ENCODE measurements around the gene ETNK1. TPM values are rescaled to one million over a fixed set of nuclear protein-coding genes. Genes with fewer than 3 reads are reported as not detected.
"Not testable (repeated sequence)": the region's sequence is repeated elsewhere in the genome, so short reads cannot be mapped to it uniquely, and the experiment has no call there.

Gene ETNK1
- polyA plus RNA-seq, 3 donors, result 5.6 to 8.6 (median 6.0) TPM

DNA sequence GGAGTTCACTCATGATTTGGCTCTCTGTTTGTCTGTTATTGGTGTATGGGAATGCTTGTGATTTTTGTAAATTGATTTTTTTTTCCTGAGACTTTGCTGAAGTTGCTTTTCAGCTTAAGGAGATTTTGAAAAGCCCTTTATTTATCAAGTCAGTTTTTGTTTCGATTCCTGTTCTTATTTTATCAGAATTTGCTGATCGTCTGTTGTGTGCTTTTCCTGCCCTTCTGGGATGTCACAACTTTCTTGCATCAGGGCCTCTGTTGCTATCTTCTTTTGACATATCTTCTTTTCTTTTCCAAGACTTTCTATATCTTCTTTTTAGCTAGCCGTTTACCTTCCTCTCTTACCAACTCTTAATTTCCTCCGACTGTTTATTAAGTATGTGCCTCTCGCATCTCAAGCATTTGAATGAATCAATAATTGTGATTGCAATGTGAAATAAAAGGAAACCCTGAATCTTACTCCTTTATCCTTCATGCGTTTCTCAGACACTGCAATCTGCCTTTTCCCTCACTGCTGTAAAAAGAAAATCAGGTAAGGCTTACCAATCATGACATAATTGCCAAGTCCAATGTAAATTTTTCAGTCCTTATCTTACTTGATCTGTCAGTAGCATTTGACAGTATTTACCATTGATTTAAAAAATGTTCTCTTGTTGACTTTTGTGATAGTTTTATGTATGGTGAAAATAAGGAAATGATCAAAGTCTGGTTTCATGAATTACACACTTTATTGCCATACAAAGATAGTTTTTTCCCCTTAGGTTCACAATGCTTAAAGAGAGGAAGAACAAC lies 53.0 kb downstream of the ETNK1 start:
- no peak overlapping the region for H3K27ac ChIP-seq (ENCODE audit: low read depth, low read length)
- WGBS, 3 donors, result 62 to 71% (median 68%) methylated on average over 6 of the region's 6 CpGs

GRCh38 chr12:22682663-22683062 lies 57.7 kb downstream of the ETNK1 start:
- 52 to 88% (median 82%) methylated on average over 2 of the region's 2 CpGs for WGBS, 3 donors
- H3K27ac ChIP-seq (ENCODE audit: low read depth, low read length), result no peak overlapping the region

DNA sequence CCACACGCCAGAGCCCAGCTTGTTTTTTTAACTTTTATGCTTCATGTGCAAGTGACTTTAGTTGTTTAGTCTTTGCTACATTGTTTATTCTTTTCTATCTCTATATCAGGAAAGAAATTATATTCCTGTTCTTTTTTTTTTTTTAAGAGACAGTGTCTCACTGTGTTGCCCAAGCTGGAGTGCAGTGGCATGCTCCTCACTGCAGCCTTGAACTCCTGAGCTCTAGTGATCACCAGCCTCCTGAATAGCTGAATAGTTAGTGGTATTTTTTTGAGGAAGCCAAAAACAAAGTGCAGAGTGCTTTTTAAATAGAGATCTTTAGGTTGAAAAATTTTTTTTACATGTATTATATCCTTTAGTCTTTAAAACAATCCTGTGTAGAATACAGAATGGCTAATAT lies 58.2 kb downstream of the ETNK1 start:
- H3K27ac ChIP-seq (ENCODE audit: low read depth, low read length), result no peak overlapping the region
- 70 to 90% (median 78%) methylated on average over 1 of the region's 1 CpG for WGBS, 3 donors

DNA sequence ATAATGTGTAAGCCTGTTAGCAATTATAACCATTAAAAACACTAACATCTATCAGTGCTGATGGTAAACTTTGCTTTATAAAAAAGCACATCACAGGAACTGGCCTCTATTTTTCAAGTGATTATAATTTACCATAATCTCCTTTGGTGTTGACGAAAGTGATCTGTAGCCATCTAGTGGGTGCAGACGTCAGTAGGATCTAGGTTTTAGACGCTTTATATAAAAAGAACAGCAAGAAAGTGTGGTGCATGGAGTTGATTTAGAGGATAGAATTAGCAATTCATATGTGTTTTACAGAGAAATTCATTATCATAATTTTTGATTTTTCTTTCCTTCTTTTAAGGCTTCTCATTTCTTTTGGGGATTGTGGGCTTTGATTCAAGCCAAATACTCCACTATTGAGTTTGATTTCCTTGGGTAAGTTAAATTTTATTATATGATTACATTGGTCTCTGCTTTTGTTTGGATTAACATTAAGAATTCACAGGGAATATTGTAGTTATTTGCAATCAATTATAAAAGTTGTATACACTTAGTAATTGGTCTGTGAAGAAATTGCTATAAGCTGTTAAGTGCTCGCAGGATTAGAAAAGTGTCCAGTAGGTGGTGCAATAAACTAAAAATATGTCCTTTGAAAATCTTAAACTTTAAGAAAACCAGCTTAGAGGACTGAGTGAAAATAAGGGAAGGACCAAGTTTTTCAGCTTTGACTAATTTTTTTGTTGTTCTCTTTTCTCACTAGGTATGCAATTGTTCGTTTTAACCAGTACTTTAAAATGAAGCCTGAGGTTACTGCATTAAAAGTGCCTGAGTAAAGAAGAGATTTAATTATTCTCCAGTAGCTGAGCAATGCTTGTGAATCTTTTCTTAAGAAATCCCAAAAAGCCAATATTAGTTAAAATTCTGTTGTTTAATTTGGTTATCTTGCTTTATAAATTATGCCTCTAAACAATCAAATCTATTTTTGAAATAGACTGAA lies 59.5 kb downstream of the ETNK1 start:
- H3K27ac ChIP-seq (ENCODE audit: low read depth, low read length), result no peak overlapping the region
- WGBS, 3 donors, result 60 to 69% (median 61%) methylated on average over 5 of the region's 5 CpGs

- H3K27ac ChIP-seq (ENCODE audit: low read depth, low read length), result no peak overlapping the region
- 89 to 92% (median 91%) methylated on average over 1 of the region's 1 CpG for WGBS, 3 donors
Measured at GRCh38 chr12:22686193-22686592, 61.2 kb downstream of the ETNK1 start.

GRCh38 chr12:22687361-22688076 lies 62.5 kb downstream of the ETNK1 start:
- 47 to 81% (median 52%) methylated on average over 5 of the region's 5 CpGs for WGBS, 3 donors
- H3K27ac ChIP-seq (ENCODE audit: low read depth, low read length), result no peak overlapping the region

DNA sequence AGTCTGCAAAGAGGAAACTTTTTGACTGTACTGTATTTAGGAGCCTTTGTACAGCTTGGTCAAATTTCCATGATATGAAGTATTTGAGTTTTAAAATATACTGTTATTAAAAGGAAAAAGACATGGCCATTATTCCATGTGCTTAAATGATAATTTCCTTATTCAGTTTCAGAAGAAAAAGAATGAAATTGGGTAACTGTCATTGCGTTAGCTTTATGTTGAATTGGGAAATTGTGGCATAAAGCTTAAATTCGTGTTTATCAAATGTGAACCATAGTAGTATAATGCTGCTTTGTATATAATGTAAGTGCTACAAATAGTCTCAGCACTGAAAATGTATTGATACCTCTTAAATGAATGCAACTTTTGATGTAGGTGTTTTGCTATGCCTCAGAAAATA lies 64.9 kb downstream of the ETNK1 start:
- H3K27ac ChIP-seq (ENCODE audit: low read depth, low read length), result no peak overlapping the region
- WGBS, 3 donors, result 52 to 90% (median 84%) methylated on average over 2 of the region's 2 CpGs

DNA sequence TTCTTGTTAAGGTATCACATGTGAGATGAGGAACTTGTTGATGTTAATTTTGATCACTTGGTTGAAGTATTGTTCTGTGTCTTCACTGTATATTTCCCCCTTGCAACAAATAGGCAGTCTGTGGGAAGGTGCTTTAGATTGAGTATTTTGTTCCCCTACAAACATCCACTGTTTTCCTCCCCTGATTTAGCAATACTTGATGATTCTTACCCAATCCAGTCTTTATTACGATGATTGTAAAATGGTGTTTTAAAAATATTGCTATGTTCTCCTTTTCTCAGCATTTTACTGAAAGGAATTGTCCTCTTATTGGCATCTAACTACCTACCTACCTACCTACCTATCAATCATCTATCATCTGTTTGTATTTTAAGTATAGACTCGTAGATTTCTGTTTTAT lies 66.3 kb downstream of the ETNK1 start:
- WGBS, 3 donors, result 74 to 91% (median 76%) methylated on average over 2 of the region's 2 CpGs
- no peak overlapping the region for H3K27ac ChIP-seq (ENCODE audit: low read depth, low read length)

DNA sequence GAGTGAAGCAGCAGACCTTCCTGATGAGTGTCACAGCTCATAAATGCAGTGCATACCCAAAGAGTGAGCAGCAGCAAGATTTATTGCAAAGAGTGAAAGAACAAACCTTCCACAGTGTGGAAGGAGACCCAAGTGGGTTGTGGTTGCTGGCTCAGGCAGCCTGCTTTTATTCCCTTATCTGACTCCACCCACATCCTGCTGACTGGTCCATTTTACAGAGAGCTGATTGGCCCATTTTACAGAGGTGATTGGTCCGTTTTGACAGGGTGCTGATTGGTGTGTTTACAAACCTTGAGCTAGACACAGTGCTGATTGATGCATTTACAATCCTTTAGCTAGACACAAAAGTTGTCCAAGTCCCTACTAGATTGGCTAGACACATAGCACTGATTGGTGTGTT lies 67.5 kb downstream of the ETNK1 start:
- H3K27ac ChIP-seq (ENCODE audit: low read depth, low read length), result not testable (repeated sequence)
- WGBS, 3 donors, result 43 to 79% (median 76%) methylated on average over 1 of the region's 1 CpG

GRCh38 chr12:22692964-22693555 lies 68.1 kb downstream of the ETNK1 start:
- WGBS, 3 donors, result 93 to 97% (median 95%) methylated on average over 38 of the region's 38 CpGs
- no peak overlapping the region for H3K27ac ChIP-seq (ENCODE audit: low read depth, low read length)

DNA sequence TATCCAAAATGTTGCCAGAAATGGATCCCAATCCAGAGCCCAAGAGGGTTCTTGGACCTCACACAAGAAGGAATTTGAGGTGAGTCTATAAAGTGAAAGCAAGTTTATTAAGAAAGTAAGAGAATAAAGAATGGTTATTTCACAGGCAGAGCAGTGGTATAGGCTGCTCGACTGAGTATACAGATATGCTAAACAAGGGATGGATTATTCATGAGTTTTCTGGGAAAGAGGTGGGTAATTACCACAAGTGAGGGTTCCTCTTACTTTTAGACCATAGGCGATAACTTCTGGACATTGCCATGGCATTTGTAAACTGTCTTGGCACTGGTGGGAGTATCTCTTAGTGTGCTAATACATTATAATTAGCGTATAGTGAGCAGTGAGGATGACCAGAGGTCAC lies 73.6 kb downstream of the ETNK1 start:
- H3K27ac ChIP-seq (ENCODE audit: low read depth, low read length), result no peak overlapping the region
- WGBS, 3 donors, result 90 to 93% (median 92%) methylated on average over 3 of the region's 3 CpGs

DNA sequence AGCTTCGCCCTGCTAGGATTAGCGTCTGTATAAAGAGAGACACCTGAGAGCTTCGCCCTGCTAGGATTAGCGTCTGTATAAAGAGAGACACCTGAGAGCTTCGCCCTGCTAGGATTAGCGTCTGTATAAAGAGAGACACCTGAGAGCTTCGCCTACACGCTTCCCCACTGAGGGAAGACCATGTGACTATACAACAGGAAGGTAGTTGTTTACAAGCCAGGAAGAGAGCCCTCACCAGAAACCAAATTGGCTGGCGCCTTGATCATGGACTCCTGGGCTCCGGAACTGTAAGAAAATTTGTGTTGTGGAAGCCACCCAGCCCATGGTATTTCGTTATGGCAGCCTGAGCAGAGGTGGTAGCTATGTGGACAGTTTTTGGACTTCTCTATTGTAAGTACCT lies 74.7 kb downstream of the ETNK1 start:
- WGBS, 3 donors, result 76 to 83% (median 80%) methylated on average over 7 to 10 of the region's 11 CpGs
- H3K27ac ChIP-seq (ENCODE audit: low read depth, low read length), result not testable (repeated sequence)

- WGBS, 3 donors, result 39 to 52% (median 43%) methylated on average over 1 of the region's 1 CpG
- H3K27ac ChIP-seq (ENCODE audit: low read depth, low read length), result no peak overlapping the region
Measured at GRCh38 chr12:22700106-22700505, 75.1 kb downstream of the ETNK1 start.

- 23 to 84% (median 63%) methylated on average over 2 to 3 of the region's 7 CpGs for WGBS, 3 donors
- H3K27ac ChIP-seq (ENCODE audit: low read depth, low read length), result not testable (repeated sequence)
Measured at GRCh38 chr12:22701216-22701809, 76.3 kb downstream of the ETNK1 start.

GRCh38 chr12:22702690-22703089 lies 77.7 kb downstream of the ETNK1 start:
- H3K27ac ChIP-seq (ENCODE audit: low read depth, low read length), result no peak overlapping the region
- WGBS, 3 donors, result 69 to 90% (median 77%) methylated on average over 2 of the region's 2 CpGs

GRCh38 chr12:22709292-22709691 lies 84.3 kb downstream of the ETNK1 start:
- 21 to 27% (median 27%) methylated on average over 5 of the region's 5 CpGs for WGBS, 3 donors
- H3K27ac ChIP-seq (ENCODE audit: low read depth, low read length), result no peak overlapping the region

DNA sequence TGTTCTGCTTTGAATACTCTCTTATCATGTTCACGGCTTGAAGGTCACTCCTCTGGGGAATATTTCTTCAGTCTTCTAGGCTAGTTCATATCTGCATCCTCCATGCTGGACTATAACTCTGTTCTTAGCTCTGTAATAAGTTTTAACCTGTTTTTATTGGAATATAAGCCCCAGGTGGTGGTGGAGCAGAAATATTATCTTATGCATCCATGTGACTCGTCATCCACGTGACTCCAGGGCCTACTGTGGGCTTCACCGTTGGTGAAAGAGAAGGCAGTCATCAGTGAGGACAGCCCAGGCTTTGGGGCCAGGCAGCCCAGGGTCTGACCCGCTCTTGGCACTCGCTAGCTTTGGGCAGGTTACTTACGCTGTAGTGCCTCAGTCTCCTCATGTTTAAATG lies 87.1 kb downstream of the ETNK1 start:
- WGBS, 3 donors, result 78 to 89% (median 87%) methylated on average over 7 of the region's 7 CpGs
- no peak overlapping the region for H3K27ac ChIP-seq (ENCODE audit: low read depth, low read length)

DNA sequence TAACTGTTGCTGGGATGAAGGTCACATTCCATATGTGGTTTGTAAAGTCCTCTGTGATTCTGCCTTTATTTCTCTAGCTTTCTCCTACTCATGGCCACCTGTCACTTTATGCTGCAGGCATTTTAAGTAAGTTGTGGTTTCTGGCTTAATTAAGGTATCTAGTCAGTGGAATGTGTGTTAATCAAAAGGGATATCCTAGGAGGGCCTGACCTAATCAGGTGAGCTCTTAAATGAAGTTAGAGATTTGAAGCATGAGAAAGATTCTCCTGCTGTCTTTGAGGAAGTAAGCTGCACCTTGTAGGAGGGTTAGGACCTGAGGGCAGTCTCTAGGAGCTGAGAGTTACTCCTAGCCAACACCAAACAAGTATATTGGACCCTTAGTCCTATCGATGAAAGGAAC lies 90.3 kb downstream of the ETNK1 start:
- 91 to 96% (median 92%) methylated on average over 1 of the region's 1 CpG for WGBS, 3 donors
- H3K27ac ChIP-seq (ENCODE audit: low read depth, low read length), result no peak overlapping the region
